ENCODE results near the gene EVA1A.

Gene EVA1A

DNA sequence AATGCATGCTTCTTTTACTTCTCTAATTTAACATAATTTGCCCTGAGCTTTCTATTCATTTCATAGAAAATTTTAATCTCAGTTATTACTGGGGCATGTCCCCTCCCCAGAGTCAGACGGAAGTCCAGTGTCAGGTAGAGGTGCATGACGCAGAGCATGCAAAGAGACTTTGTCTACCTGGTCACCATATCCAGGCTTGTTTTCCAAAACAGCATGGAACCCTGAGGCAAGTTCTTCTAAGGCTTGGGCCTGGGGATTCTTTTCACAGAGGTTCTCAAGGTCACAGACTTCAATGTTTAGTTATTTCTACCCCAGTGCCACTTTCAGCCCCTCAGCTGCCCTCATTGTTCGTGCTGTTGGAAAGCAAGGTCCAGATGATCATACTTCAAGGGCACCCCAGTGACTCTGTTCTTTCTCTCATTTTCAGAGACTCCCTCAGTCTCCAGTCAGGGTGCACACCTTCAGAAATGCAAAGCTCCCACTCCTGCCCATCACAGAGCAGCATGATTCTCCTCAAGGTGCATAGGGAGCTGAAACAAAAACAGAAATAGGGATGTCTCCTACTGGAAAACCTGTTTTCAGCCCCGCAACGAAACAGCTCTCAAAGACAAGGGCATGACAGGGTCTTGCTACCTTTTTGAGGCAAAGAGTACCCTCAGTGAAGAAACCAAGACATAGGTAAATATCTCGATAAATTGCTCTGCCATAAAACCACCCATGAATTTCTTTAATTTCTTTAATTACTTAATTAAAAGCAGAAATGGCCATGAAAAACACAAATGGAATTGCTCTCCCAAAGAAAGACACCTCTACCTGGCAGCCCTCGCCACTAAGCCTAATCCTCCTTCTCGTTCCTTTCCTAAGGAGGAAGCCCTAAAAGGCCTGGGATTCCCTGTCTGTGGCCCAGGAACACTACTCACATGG lies 9.5 kb upstream of the EVA1A start:
- ATAC-seq (ENCODE audit: insufficient read depth, low read depth) (no peak), DNase-seq (no peak)
- TF ChIP-seq, protein P1, sequence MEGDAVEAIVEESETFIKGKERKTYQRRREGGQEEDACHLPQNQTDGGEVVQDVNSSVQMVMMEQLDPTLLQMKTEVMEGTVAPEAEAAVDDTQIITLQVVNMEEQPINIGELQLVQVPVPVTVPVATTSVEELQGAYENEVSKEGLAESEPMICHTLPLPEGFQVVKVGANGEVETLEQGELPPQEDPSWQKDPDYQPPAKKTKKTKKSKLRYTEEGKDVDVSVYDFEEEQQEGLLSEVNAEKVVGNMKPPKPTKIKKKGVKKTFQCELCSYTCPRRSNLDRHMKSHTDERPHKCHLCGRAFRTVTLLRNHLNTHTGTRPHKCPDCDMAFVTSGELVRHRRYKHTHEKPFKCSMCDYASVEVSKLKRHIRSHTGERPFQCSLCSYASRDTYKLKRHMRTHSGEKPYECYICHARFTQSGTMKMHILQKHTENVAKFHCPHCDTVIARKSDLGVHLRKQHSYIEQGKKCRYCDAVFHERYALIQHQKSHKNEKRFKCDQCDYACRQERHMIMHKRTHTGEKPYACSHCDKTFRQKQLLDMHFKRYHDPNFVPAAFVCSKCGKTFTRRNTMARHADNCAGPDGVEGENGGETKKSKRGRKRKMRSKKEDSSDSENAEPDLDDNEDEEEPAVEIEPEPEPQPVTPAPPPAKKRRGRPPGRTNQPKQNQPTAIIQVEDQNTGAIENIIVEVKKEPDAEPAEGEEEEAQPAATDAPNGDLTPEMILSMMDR (IDR thresholded peaks at IDR 0.05; ENCODE audit: borderline replicate concordance, extremely low read depth, low read length, poor library complexity, severe bottlenecking), result no peak
- no peak for TF ChIP-seq EZH2 (IDR thresholded peaks at IDR 0.05; ENCODE audit: borderline replicate concordance, low read depth, low read length, severe bottlenecking)
- H3K4me1 ChIP-seq (ENCODE audit: insufficient read depth, low read length), result peaks cover 98% of the 10 kb centered on the region
- peak overlapping the region; percentile 48 for H3K9ac ChIP-seq (ENCODE audit: low read depth, low read length)
- peak overlapping the region; percentile 85 for H3K27ac ChIP-seq (ENCODE audit: low read length)
- no peaks in the 10 kb centered on the region for H3K9me3 ChIP-seq (ENCODE audit: insufficient read depth, low read length, severe bottlenecking)
- H3K4me3 ChIP-seq (ENCODE audit: low read depth in 1 of 2, low read length in 2 of 2), result peak overlapping the region in 1 of 2 experiments; percentile 14; a peak in 2 of 4 replicates
- H2AFZ ChIP-seq (ENCODE audit: low read depth, low read length), result peak overlapping the region; percentile 40
- peak overlapping the region; percentile 58 for H3K4me2 ChIP-seq (ENCODE audit: insufficient read depth, low read length)
- H3K79me2 ChIP-seq (ENCODE audit: insufficient read depth, low read length), result peaks cover 8% of the 10 kb centered on the region; the same call in 1 of the 2 replicates
- no peaks in the 10 kb centered on the region for H4K20me1 ChIP-seq (ENCODE audit: insufficient read depth, low read length)
- H3K27me3 ChIP-seq (ENCODE audit: insufficient read depth, low read length, poor library complexity), result no peaks in the 10 kb centered on the region
- H3K36me3 ChIP-seq (ENCODE audit: insufficient read depth, low read length), result no peaks in the 10 kb centered on the region

DNA sequence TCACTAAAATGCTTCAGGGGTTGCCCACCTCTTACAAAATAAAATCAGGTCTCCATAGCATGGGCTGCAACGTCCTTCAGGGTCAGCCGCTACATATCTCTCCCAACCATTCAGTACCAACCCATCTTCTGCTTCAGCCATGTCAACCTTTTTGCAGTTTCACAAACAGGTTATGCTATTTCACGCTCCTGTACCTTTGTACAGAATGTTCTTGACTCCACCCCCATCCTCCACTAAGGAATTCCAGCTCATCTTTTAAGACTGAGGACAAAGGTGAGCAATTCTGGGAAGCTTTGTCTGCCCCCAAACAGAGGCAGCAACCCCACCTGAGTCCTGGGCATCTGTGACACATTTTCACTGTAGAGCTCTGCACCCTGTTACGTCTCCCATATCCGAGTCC lies 8.8 kb upstream of the EVA1A start:
- H3K79me2 ChIP-seq (ENCODE audit: insufficient read depth, low read length), result peaks cover 8% of the 10 kb centered on the region; the same call in 1 of the 2 replicates
- ATAC-seq (ENCODE audit: insufficient read depth, low read depth) (no peak), DNase-seq (no peak)
- no peak overlapping the region for H2AFZ ChIP-seq (ENCODE audit: low read depth, low read length)
- TF ChIP-seq, protein P1 (IDR thresholded peaks at IDR 0.05; ENCODE audit: borderline replicate concordance, extremely low read depth, low read length, poor library complexity, severe bottlenecking), result no peak
- no peak for TF ChIP-seq EZH2 (IDR thresholded peaks at IDR 0.05; ENCODE audit: borderline replicate concordance, low read depth, low read length, severe bottlenecking)
- no peak overlapping the region for H3K4me3 ChIP-seq (ENCODE audit: low read depth in 1 of 2, low read length in 2 of 2)
- H3K4me2 ChIP-seq (ENCODE audit: insufficient read depth, low read length), result peak overlapping the region; percentile 58; the same call in 1 of the 2 replicates
- H3K27me3 ChIP-seq (ENCODE audit: insufficient read depth, low read length, poor library complexity), result no peaks in the 10 kb centered on the region
- H3K36me3 ChIP-seq (ENCODE audit: insufficient read depth, low read length), result no peaks in the 10 kb centered on the region
- no peaks in the 10 kb centered on the region for H4K20me1 ChIP-seq (ENCODE audit: insufficient read depth, low read length)
- H3K27ac ChIP-seq (ENCODE audit: low read length), result peak overlapping the region; percentile 85
- H3K9me3 ChIP-seq (ENCODE audit: insufficient read depth, low read length, severe bottlenecking), result no peaks in the 10 kb centered on the region
- peak overlapping the region; percentile 48; the same call in 1 of the 2 replicates for H3K9ac ChIP-seq (ENCODE audit: low read depth, low read length)
- peaks cover 98% of the 10 kb centered on the region for H3K4me1 ChIP-seq (ENCODE audit: insufficient read depth, low read length)

DNA sequence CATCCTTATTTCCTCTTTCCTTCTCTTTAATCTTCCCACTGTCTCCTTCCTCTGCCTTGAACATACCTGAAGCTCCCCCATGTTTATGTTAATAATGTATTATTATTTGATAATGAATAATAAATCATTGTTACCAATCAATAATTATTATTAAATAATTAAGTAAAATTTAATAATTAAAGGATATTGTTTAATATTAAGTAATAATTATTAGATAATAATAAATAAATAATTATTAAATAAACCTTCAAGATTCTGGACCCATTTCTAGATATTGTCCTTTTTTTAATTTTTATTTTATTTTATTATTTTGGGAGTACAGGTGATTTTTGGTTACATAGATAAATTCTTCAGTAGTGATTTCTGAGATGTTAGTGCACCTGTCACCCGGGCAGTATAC lies 7.4 kb upstream of the EVA1A start:
- Histone ChIP-seq H3K27ac (ENCODE audit: low read length) (peak overlapping the region; percentile 67), H3K4me2 (ENCODE audit: insufficient read depth, low read length) (no peak overlapping the region), H3K4me1 (ENCODE audit: insufficient read depth, low read length) (peaks cover 98% of the 10 kb centered on the region), H3K79me2 (ENCODE audit: insufficient read depth, low read length) (peaks cover 8% of the 10 kb centered on the region; the same call in 1 of the 2 replicates), H2AFZ (ENCODE audit: low read depth, low read length) (no peak overlapping the region), H3K36me3 (ENCODE audit: insufficient read depth, low read length) (no peaks in the 10 kb centered on the region), H3K9ac (ENCODE audit: low read depth, low read length) (no peak overlapping the region), H3K4me3 (ENCODE audit: low read depth in 1 of 2, low read length in 2 of 2) (no peak overlapping the region), H3K27me3 (ENCODE audit: insufficient read depth, low read length, poor library complexity) (no peaks in the 10 kb centered on the region), H3K9me3 (ENCODE audit: insufficient read depth, low read length, severe bottlenecking) (no peaks in the 10 kb centered on the region), H4K20me1 (ENCODE audit: insufficient read depth, low read length) (no peaks in the 10 kb centered on the region)
- DNase-seq (no peak), ATAC-seq (ENCODE audit: insufficient read depth, low read depth) (no peak)
- no peak for TF ChIP-seq EZH2 (IDR thresholded peaks at IDR 0.05; ENCODE audit: borderline replicate concordance, low read depth, low read length, severe bottlenecking)
- TF ChIP-seq, protein P1 (IDR thresholded peaks at IDR 0.05; ENCODE audit: borderline replicate concordance, extremely low read depth, low read length, poor library complexity, severe bottlenecking), result no peak
